T-helper 2 cell treated with Interferon-gamma antibody and Interleukin-4, amounts not matched to agents 5 μg/mL and 100 μg/mL, for 36 hours (primary cell): Measurements from ENCODE around the gene NRG2.

Source experiments
- DNase-seq: peaks from one replicate; pipeline ENCODE4 v3.0.0; 2021; ENCODE audit warnings: low spot score
- H3K27ac Mint-ChIP-seq: one replicate; pipeline ENCODE4 v1.8.0; 2021; ENCODE audit warnings: mild to moderate bottlenecking, mixed read lengths
- H3K27me3 Mint-ChIP-seq: one replicate; pipeline ENCODE4 v1.8.0; 2021; ENCODE audit warnings: low read depth, mixed read lengths
- H3K36me3 Mint-ChIP-seq: one replicate; pipeline ENCODE4 v1.8.0; 2021; ENCODE audit warnings: low read depth, mixed read lengths
- H3K4me1 Mint-ChIP-seq: one replicate; pipeline ENCODE4 v1.8.0; 2021; ENCODE audit warnings: low read depth, mixed read lengths
- H3K4me3 Mint-ChIP-seq: one replicate; pipeline ENCODE4 v1.8.0; 2022; ENCODE audit warnings: mild to moderate bottlenecking, moderate library complexity, mixed read lengths
- H3K9me3 Mint-ChIP-seq: one replicate; pipeline ENCODE4 v1.8.0; 2021; ENCODE audit warnings: mixed read lengths

NRG2 gene

GRCh38 chr5:140042643-140043507 is at the start of gene NRG2:
NRG2 (minus strand) TSS chr5:140043299.
- no peaks in the 10 kb centered on the region for H3K9me3 Mint-ChIP-seq

GRCh38 chr5:140090251-140090650 is 47.2 kb upstream of the NRG2 start:
- no peak for DNase-seq
- Mint-ChIP-seq H3K9me3 (peaks cover 15% of the 10 kb centered on the region), H3K4me1 (no peaks in the 10 kb centered on the region), H3K36me3 (no peaks in the 10 kb centered on the region), H3K4me3 (no peak overlapping the region), H3K27me3 (peaks cover 34% of the 10 kb centered on the region), H3K27ac (no peak overlapping the region)

More at GRCh38 chr5:140042643-140043507, at the start of gene NRG2:
- Mint-ChIP-seq H3K4me1 (peaks cover 7% of the 10 kb centered on the region), H3K27ac (no peak within 1 kb of the TSS), H3K36me3 (no peaks in the 10 kb centered on the region), H3K27me3 (peaks cover 74% of the 10 kb centered on the region), H3K4me3 (peak within 1 kb of the TSS; percentile 65)
- peak; percentile 10 for DNase-seq

DNA sequence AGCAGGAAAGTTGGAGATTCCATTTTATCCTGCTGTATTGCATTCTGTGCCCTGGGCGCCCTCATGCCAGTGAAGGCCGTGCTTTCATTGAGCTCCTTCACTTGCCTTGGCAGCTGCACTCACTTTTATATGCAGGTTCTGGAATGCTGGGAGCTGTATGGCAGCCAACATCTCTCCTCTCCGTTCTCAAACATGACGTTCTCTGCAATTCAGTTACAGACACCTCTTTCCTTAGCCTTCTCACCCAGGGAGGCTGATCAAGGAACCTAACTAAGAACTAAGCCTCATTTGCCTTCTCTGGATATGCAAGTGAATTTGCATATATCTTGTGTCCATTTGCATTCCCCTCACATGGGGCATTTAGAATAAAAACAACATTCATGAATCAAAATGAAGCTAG is 41.4 kb upstream of the NRG2 start:
- peaks cover 46% of the 10 kb centered on the region for H3K27me3 Mint-ChIP-seq
- H3K27ac Mint-ChIP-seq: no peak overlapping the region
- no peaks in the 10 kb centered on the region for H3K4me1 Mint-ChIP-seq
- no peak for DNase-seq
- no peak overlapping the region for H3K4me3 Mint-ChIP-seq
- peaks cover 1% of the 10 kb centered on the region for H3K9me3 Mint-ChIP-seq
- H3K36me3 Mint-ChIP-seq: no peaks in the 10 kb centered on the region

DNA sequence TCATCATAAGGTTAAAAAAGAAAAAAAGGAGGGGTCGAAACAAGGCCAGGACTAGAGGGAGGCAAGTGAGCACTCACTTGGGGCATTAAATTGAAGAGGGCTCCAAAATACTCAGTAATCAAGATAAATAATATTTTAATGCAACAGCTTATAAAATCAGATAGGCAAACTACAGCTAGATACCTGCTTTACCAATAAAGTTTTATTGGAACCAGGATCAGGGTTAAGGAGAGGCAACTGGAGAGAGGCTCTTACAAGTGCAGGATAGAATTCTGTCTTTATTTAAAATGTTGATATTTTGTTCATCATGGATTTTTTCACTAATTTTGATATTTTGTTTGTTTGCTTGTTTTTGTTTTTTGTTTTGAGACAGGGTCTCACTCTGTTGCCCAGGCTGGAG is 40.6 kb upstream of the NRG2 start:
- DNase-seq: no peak
- peaks cover 39% of the 10 kb centered on the region for H3K27me3 Mint-ChIP-seq
- H3K27ac Mint-ChIP-seq: no peak overlapping the region
- no peaks in the 10 kb centered on the region for H3K9me3 Mint-ChIP-seq
- no peak overlapping the region for H3K4me3 Mint-ChIP-seq
- H3K4me1 Mint-ChIP-seq: no peaks in the 10 kb centered on the region
- no peaks in the 10 kb centered on the region for H3K36me3 Mint-ChIP-seq

- Mint-ChIP-seq H3K9me3 (no peaks in the 10 kb centered on the region), H3K36me3 (no peaks in the 10 kb centered on the region), H3K27me3 (peaks cover 39% of the 10 kb centered on the region), H3K27ac (no peak overlapping the region), H3K4me3 (no peak overlapping the region), H3K4me1 (no peaks in the 10 kb centered on the region)
- no peak for DNase-seq
Measured at GRCh38 chr5:140083120-140083519, 40.0 kb upstream of the NRG2 start.

GRCh38 chr5:140076788-140077187 is 33.7 kb upstream of the NRG2 start:
- no peak overlapping the region for H3K27ac Mint-ChIP-seq
- H3K9me3 Mint-ChIP-seq: no peaks in the 10 kb centered on the region
- H3K4me3 Mint-ChIP-seq: no peak overlapping the region
- H3K36me3 Mint-ChIP-seq: no peaks in the 10 kb centered on the region
- no peak for DNase-seq
- peaks cover 23% of the 10 kb centered on the region for H3K27me3 Mint-ChIP-seq
- no peaks in the 10 kb centered on the region for H3K4me1 Mint-ChIP-seq

DNA sequence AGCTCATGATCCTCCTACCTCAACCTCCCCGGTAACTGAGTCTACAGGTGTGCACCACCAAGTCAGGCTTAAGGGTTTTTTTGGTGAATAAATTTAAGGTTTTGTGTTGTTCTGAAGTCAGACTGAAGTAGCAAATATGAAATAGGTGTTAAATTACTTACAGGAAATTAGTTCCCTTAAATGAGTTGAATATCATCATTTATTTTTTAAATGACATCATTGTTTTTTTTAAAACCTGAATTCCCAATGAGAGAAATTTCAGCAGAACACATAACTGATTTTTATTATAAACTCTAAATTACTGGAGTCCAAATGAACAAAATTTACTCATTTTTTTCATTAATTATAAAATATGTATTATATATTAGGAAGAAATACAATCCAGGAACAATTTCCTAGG is 33.0 kb upstream of the NRG2 start:
- Mint-ChIP-seq H3K4me1 (no peaks in the 10 kb centered on the region), H3K27me3 (peaks cover 27% of the 10 kb centered on the region), H3K36me3 (no peaks in the 10 kb centered on the region), H3K4me3 (no peak overlapping the region), H3K9me3 (no peaks in the 10 kb centered on the region), H3K27ac (no peak overlapping the region)
- no peak for DNase-seq

- no peaks in the 10 kb centered on the region for H3K9me3 Mint-ChIP-seq
- no peak overlapping the region for H3K4me3 Mint-ChIP-seq
- no peaks in the 10 kb centered on the region for H3K4me1 Mint-ChIP-seq
- DNase-seq: no peak
- H3K27ac Mint-ChIP-seq: no peak overlapping the region
- peaks cover 27% of the 10 kb centered on the region for H3K27me3 Mint-ChIP-seq
- H3K36me3 Mint-ChIP-seq: no peaks in the 10 kb centered on the region
Measured at GRCh38 chr5:140075371-140075770, 32.3 kb upstream of the NRG2 start.

DNA sequence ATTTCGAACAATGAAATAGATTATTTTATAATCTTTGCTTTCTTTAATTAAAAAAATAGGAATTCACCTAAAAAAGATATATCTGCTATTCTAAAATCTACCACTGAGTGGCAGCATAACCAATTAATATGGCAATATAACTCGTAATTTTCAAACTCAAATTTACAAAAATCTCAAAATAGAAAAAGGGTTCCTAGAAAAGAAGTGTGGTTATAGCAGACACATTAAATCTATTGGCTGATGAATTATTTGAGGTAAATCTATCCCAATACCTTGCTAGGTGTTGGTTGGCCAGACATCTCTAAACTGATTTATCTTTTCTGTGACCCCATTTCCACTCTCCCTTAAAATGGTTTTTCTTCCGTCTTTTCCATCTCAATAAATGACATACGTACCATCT is 30.2 kb upstream of the NRG2 start:
- Mint-ChIP-seq H3K27ac (no peak overlapping the region), H3K36me3 (no peaks in the 10 kb centered on the region), H3K4me1 (no peaks in the 10 kb centered on the region), H3K4me3 (no peak overlapping the region), H3K27me3 (peaks cover 40% of the 10 kb centered on the region), H3K9me3 (no peaks in the 10 kb centered on the region)
- no peak for DNase-seq

GRCh38 chr5:140072812-140073211 is 29.7 kb upstream of the NRG2 start:
- H3K27me3 Mint-ChIP-seq: peaks cover 45% of the 10 kb centered on the region
- no peak overlapping the region for H3K4me3 Mint-ChIP-seq
- H3K9me3 Mint-ChIP-seq: no peaks in the 10 kb centered on the region
- H3K36me3 Mint-ChIP-seq: no peaks in the 10 kb centered on the region
- H3K27ac Mint-ChIP-seq: no peak overlapping the region
- no peak for DNase-seq
- H3K4me1 Mint-ChIP-seq: no peaks in the 10 kb centered on the region

DNA sequence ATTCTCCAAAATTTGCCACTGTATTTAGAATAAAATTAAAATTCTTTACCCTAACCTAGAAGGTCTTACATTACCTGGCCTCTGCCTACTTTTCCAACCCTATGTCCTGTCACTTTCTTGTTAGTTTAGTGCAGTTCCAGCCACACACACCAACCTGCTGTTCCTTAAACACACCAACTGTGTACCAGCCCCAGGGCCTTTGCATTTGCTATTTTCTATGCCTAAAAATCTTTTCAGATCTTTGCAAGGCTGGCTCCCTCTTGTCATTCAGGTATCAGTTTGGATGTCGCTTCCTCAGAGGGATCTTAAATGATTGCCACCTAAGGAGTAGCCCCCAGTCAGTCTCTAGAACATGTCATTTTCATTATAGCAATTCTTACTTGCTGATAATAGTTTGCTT is 17.7 kb upstream of the NRG2 start:
- no peaks in the 10 kb centered on the region for H3K4me1 Mint-ChIP-seq
- H3K27ac Mint-ChIP-seq: no peak overlapping the region
- no peaks in the 10 kb centered on the region for H3K36me3 Mint-ChIP-seq
- H3K27me3 Mint-ChIP-seq: peaks cover 17% of the 10 kb centered on the region
- DNase-seq: no peak
- no peak overlapping the region for H3K4me3 Mint-ChIP-seq
- no peaks in the 10 kb centered on the region for H3K9me3 Mint-ChIP-seq

DNA sequence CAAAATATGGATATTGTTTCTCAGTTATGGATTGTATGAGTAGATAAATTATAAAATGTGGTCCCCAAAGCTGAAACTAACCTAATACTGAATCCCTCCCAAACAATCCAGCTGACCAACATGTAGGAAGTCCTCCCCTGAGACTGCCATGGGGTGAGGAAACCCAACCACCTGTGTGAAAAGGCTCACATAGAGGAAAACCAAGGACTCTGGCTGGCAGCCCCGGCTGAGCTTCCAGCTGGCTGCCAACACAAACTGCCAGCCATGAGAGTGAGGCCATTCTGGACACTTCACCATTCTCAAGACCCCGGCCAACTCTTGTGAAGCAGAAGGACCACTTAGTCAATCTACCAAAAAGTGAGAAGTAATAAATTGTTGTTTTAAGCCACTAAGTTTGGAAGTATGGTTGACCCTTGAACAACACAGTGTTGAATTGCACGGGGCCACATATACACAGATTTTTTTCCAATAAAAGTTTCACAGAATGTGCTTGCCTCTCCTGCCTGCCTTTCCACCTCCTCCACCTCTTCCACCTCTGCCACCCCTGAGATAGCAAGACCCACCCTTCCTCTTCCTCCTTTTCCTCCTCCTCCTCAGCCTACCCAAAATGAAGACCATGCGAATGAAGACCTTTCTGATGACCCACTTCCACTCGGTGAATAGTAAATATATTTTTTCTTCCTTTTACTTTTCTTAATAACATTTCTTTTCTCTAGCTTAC is 15.3 kb upstream of the NRG2 start:
- Mint-ChIP-seq H3K9me3 (no peaks in the 10 kb centered on the region), H3K27me3 (peaks cover 14% of the 10 kb centered on the region), H3K27ac (no peak overlapping the region), H3K4me3 (no peak overlapping the region), H3K4me1 (no peaks in the 10 kb centered on the region), H3K36me3 (no peaks in the 10 kb centered on the region)
- no peak for DNase-seq

GRCh38 chr5:140056880-140057279 is 13.8 kb upstream of the NRG2 start:
- Mint-ChIP-seq H3K4me1 (no peaks in the 10 kb centered on the region), H3K27me3 (peaks cover 10% of the 10 kb centered on the region), H3K36me3 (no peaks in the 10 kb centered on the region), H3K27ac (no peak overlapping the region), H3K4me3 (no peak overlapping the region), H3K9me3 (no peaks in the 10 kb centered on the region)
- DNase-seq: no peak

GRCh38 chr5:140055152-140055551 is 12.1 kb upstream of the NRG2 start:
- DNase-seq: no peak
- H3K4me3 Mint-ChIP-seq: no peak overlapping the region
- H3K9me3 Mint-ChIP-seq: no peaks in the 10 kb centered on the region
- peaks cover 15% of the 10 kb centered on the region for H3K27me3 Mint-ChIP-seq
- H3K27ac Mint-ChIP-seq: no peak overlapping the region
- no peaks in the 10 kb centered on the region for H3K4me1 Mint-ChIP-seq
- H3K36me3 Mint-ChIP-seq: no peaks in the 10 kb centered on the region
